ENCODE data around the gene ATXN1. TPM values are rescaled to one million over a fixed set of nuclear protein-coding genes. Genes with fewer than 3 reads are reported as not detected.

ATXN1 gene
- total and polyA plus RNA-seq, 2 of the 13 experiments (the other 11 are each of a cell fraction or from before 2014, with no cell fraction given), result 20.7 to 39.5 TPM

DNA sequence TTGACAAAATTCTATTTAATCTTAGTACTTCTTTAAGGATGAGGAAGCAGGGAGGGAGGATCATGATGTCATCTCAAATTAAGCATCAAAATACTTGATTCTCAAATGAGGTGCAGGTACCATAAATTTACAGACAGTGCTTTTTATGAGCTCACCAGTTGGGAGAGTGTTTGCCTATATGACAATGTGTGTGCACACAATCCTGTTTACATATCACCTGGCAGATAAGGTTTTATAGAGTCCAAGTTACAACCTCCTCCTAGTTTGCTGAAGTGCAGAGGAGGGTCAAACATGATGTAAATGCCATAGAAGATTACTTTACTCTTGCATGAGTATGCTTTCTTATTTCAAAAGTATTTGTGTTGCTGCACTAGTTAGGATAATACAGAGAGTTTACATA lies 6.4 kb downstream of the ATXN1 start (continued):
- TF ChIP-seq HMGXB4 (CRISPR knock-in tag; IDR thresholded peaks at IDR 0.05; ENCODE audit: borderline replicate concordance in 1 of 2, low read depth in 1 of 2) (peak; percentile 28 to 36; a peak in 1 of 4 replicates), MED1 (CRISPR knock-in tag; IDR thresholded peaks at IDR 0.05) (peak; percentile 77), ZNF773 (CRISPR knock-in tag; IDR thresholded peaks at IDR 0.05; ENCODE audit: borderline replicate concordance) (no peak), FOXC1 (CRISPR knock-in tag; IDR thresholded peaks at IDR 0.05; ENCODE audit: borderline replicate concordance) (no peak), KLF6 (CRISPR knock-in tag; IDR thresholded peaks at IDR 0.05) (peak; percentile 78; the same call in 1 of the 2 replicates), ELF3 (CRISPR knock-in tag; IDR thresholded peaks at IDR 0.05) (peak; percentile 63), TBX2 (CRISPR knock-in tag; IDR thresholded peaks at IDR 0.05; ENCODE audit: borderline replicate concordance) (peak; percentile 50; the same call in 1 of the 2 replicates), ZNF614 (CRISPR knock-in tag; IDR thresholded peaks at IDR 0.05; ENCODE audit: borderline replicate concordance) (0 out of 2 replicates have a peak, but pooled peaks have one; percentile 44), ARHGAP35 (CRISPR knock-in tag; IDR thresholded peaks at IDR 0.05; ENCODE audit: borderline replicate concordance) (no peak), ZNF513 (CRISPR knock-in tag; conservative IDR thresholded peaks at IDR 0.05) (no peak), ZNF263 (CRISPR knock-in tag; IDR thresholded peaks at IDR 0.05) (peak; percentile 40; the same call in 1 of the 2 replicates), ZNF629 (CRISPR knock-in tag; conservative IDR thresholded peaks at IDR 0.05) (no peak), KAT2B (IDR thresholded peaks at IDR 0.05; ENCODE audit: borderline replicate concordance, low read depth, low read length) (no peak), MAFG (CRISPR knock-in tag; IDR thresholded peaks at IDR 0.05) (no peak)
- TF ChIP-seq, protein P1, sequence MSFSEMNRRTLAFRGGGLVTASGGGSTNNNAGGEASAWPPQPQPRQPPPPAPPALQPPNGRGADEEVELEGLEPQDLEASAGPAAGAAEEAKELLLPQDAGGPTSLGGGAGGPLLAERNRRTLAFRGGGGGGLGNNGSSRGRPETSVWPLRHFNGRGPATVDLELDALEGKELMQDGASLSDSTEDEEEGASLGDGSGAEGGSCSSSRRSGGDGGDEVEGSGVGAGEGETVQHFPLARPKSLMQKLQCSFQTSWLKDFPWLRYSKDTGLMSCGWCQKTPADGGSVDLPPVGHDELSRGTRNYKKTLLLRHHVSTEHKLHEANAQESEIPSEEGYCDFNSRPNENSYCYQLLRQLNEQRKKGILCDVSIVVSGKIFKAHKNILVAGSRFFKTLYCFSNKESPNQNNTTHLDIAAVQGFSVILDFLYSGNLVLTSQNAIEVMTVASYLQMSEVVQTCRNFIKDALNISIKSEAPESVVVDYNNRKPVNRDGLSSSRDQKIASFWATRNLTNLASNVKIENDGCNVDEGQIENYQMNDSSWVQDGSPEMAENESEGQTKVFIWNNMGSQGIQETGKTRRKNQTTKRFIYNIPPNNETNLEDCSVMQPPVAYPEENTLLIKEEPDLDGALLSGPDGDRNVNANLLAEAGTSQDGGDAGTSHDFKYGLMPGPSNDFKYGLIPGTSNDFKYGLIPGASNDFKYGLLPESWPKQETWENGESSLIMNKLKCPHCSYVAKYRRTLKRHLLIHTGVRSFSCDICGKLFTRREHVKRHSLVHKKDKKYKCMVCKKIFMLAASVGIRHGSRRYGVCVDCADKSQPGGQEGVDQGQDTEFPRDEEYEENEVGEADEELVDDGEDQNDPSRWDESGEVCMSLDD (CRISPR knock-in tag; IDR thresholded peaks at IDR 0.05; ENCODE audit: borderline replicate concordance), result no peak
